GM12865 (cell line): Measurements from ENCODE around the gene PLAGL2.

Experiments
- DNase-seq: peaks from one replicate; pipeline ENCODE4 v3.0.0; 2010; ENCODE audit warnings: low read depth
- H3K4me3 ChIP-seq: 2 replicates; pipeline ENCODE4 v1.5.1; 2011; ENCODE audit warnings: mild to moderate bottlenecking, low read depth, low read length, control low read depth
- CTCF ChIP-seq: IDR thresholded peaks from 2 replicates; pipeline ENCODE4 v1.5.1; 2011; ENCODE audit warnings: low read length, control low read depth, low read depth, inconsistent platforms; ENCODE audit not compliant: insufficient read depth; ENCODE audit errors: missing control alignments

PLAGL2 gene

GRCh38 chr20:32164984-32165735 is 42.4 kb downstream of the PLAGL2 start:
- no peak overlapping the region for H3K4me3 ChIP-seq
- DNase-seq, result no peak
- TF ChIP-seq CTCF, result no peak

GRCh38 chr20:32163951-32164350 is 43.6 kb downstream of the PLAGL2 start:
- TF ChIP-seq CTCF, result no peak
- DNase-seq, result no peak
- H3K4me3 ChIP-seq, result no peak overlapping the region

- H3K4me3 ChIP-seq, result no peak overlapping the region
- DNase-seq, result no peak
- TF ChIP-seq CTCF, result no peak
Observed at GRCh38 chr20:32162351-32162750, 45.2 kb downstream of the PLAGL2 start.

- TF ChIP-seq CTCF, result no peak
- no peak overlapping the region for H3K4me3 ChIP-seq
- DNase-seq, result no peak
Observed at GRCh38 chr20:32160341-32160740, 47.2 kb downstream of the PLAGL2 start.

GRCh38 chr20:32159766-32160221 is 47.7 kb downstream of the PLAGL2 start:
- DNase-seq, result no peak
- no peak for TF ChIP-seq CTCF
- H3K4me3 ChIP-seq, result no peak overlapping the region

- DNase-seq, result no peak
- TF ChIP-seq CTCF, result no peak
- H3K4me3 ChIP-seq, result no peak overlapping the region
Observed at GRCh38 chr20:32158943-32159660, 48.4 kb downstream of the PLAGL2 start.
